Hepatocyte (in vitro differentiated cells): ENCODE results near the gene ENPP5. TPM values are rescaled to one million over a fixed set of nuclear protein-coding genes. Genes with fewer than 3 reads are reported as not detected.
"Not testable (repeated sequence)": the region's sequence is repeated elsewhere in the genome, so short reads cannot be mapped to it uniquely, and the experiment has no call there.

Source experiments
- DNase-seq: peaks from one replicate; pipeline ENCODE4 v3.0.0-alpha.2; 2016; ENCODE audit warnings: low spot score
- H2AFZ ChIP-seq: fragments of 200-600 bp; sonication (generic); 2 replicates; pipeline ENCODE4 v1.6.0; 2016; ENCODE audit warnings: antibody characterized with exemption, mild to moderate bottlenecking
- H3K27ac ChIP-seq: fragments of 200-600 bp; sonication (generic); 2 replicates; pipeline ENCODE4 v1.5.1; 2016; ENCODE audit warnings: mild to moderate bottlenecking
- H3K27me3 ChIP-seq: fragments of 200-600 bp; sonication (generic); 2 replicates; pipeline ENCODE4 v1.6.1; 2016
- H3K36me3 ChIP-seq: fragments of 200-600 bp; sonication (generic); replicated peaks from 2 replicates; pipeline ENCODE4 v1.5.1; 2016; ENCODE audit warnings: low read depth; ENCODE audit not compliant: insufficient read depth
- H3K4me1 ChIP-seq: fragments of 200-600 bp; sonication (generic); 2 replicates; pipeline ENCODE4 v1.5.1; 2016; ENCODE audit warnings: mild to moderate bottlenecking, moderate library complexity; ENCODE audit not compliant: insufficient read depth
- H3K4me2 ChIP-seq: fragments of 200-600 bp; sonication (generic); 2 replicates; pipeline ENCODE4 v1.6.0; 2016
- H3K4me3 ChIP-seq: fragments of 200-600 bp; sonication (generic); 2 replicates; pipeline ENCODE4 v1.5.1; 2016; ENCODE audit warnings: mild to moderate bottlenecking
- H3K79me2 ChIP-seq: fragments of 200-600 bp; sonication (generic); 2 replicates; pipeline ENCODE4 v1.6.0; 2017; ENCODE audit warnings: mild to moderate bottlenecking
- H3K9me2 ChIP-seq: fragments of 200-600 bp; sonication (generic); replicated peaks from 2 replicates; pipeline ENCODE4 v1.6.0; 2017; ENCODE audit warnings: mild to moderate bottlenecking; ENCODE audit not compliant: insufficient read depth
- H3K9me3 ChIP-seq: fragments of 200-600 bp; sonication (generic); 2 replicates; pipeline ENCODE4 v1.5.1; 2016; ENCODE audit warnings: low read depth, mild to moderate bottlenecking
- H4K20me1 ChIP-seq: fragments of 200-600 bp; sonication (generic); 2 replicates; pipeline ENCODE4 v1.6.0; 2016; ENCODE audit warnings: mild to moderate bottlenecking; ENCODE audit not compliant: insufficient read depth, poor library complexity, severe bottlenecking
- CTCF ChIP-seq: fragments of 200-600 bp; sonication (generic); IDR thresholded peaks from 2 replicates; pipeline ENCODE4 v1.5.1; 2016; ENCODE audit warnings: antibody characterized with exemption, mild to moderate bottlenecking; ENCODE audit not compliant: poor library complexity
- EZH2 ChIP-seq: fragments of 200-600 bp; sonication (generic); IDR thresholded peaks from 2 replicates; pipeline ENCODE4 v1.6.1; 2016; ENCODE audit warnings: antibody characterized with exemption, mild to moderate bottlenecking, borderline replicate concordance
- EZH2phosphoT487 ChIP-seq: fragments of 200-600 bp; sonication (generic); IDR thresholded peaks from one replicate; pipeline ENCODE4 v1.6.1; 2018; ENCODE audit warnings: antibody characterized with exemption, mild to moderate bottlenecking, low read depth, moderate library complexity; ENCODE audit not compliant: unreplicated experiment, severe bottlenecking
- WGBS: methylation state at CpG from one replicate; pipeline ENCODE4 v1.1.6; 2016; ENCODE audit warnings: low lambda C conversion rate; ENCODE audit errors: missing lambda C conversion rate; 5-methylcytosine and 5-hydroxymethylcytosine counted together
- polyA plus RNA-seq: library from polyadenylated mRNA; unstranded; fragments of >200 nt; fragmentation: Nextera tagmentation; extraction: Ambion mirVana; gene quantifications from 2 replicates; pipeline ENCODE4 v1.2.1, GENCODE V29; 2016
- total RNA-seq: library from RNA; depleted of rRNA; stranded (reverse); fragments of >200 nt; gene quantifications from 2 replicates; pipeline ENCODE4 v1.2.3, GENCODE V29; 2014

Gene ENPP5
- total and polyA plus RNA-seq, 2 experiments from 2014 or later: 6.7 to 11.5 TPM

GRCh38 chr6:46135176-46135575, 35.6 kb downstream of the ENPP5 start:
- H3K4me3 ChIP-seq: no peak overlapping the region
- no peaks in the 10 kb centered on the region for H3K36me3 ChIP-seq
- H2AFZ ChIP-seq: no peak overlapping the region
- WGBS: 70% methylated on average over 1 of the region's 1 CpG
- no peak for DNase-seq
- no peaks in the 10 kb centered on the region for H3K4me1 ChIP-seq
- no peak overlapping the region for H3K4me2 ChIP-seq
- no peaks in the 10 kb centered on the region for H3K9me2 ChIP-seq
- H3K27ac ChIP-seq: no peak overlapping the region
- no peaks in the 10 kb centered on the region for H3K27me3 ChIP-seq
- peaks cover 10% of the 10 kb centered on the region for H3K79me2 ChIP-seq
- no peaks in the 10 kb centered on the region for H3K9me3 ChIP-seq
- no peak for TF ChIP-seq EZH2
- no peak for TF ChIP-seq CTCF
- no peak for TF ChIP-seq EZH2phosphoT487
- H4K20me1 ChIP-seq: no peaks in the 10 kb centered on the region

- Histone ChIP-seq H3K36me3 (no peaks in the 10 kb centered on the region), H3K9me2 (no peaks in the 10 kb centered on the region), H3K27me3 (no peaks in the 10 kb centered on the region), H3K4me2 (no peak overlapping the region), H3K9me3 (no peaks in the 10 kb centered on the region), H3K4me3 (no peak overlapping the region), H3K4me1 (no peaks in the 10 kb centered on the region), H2AFZ (no peak overlapping the region), H3K27ac (no peak overlapping the region), H4K20me1 (no peaks in the 10 kb centered on the region), H3K79me2 (peaks cover 10% of the 10 kb centered on the region)
- TF ChIP-seq CTCF: no peak
- no peak for TF ChIP-seq EZH2phosphoT487
- TF ChIP-seq EZH2: no peak
- DNase-seq: no peak
- 75% methylated on average over 2 of the region's 2 CpGs for WGBS
These were observed 36.6 kb downstream of the ENPP5 start for GRCh38 chr6:46134216-46134615.

GRCh38 chr6:46131291-46131690, 39.5 kb downstream of the ENPP5 start:
- 100% methylated on average over 1 of the region's 1 CpG for WGBS
- H2AFZ ChIP-seq: not testable (repeated sequence)

GRCh38 chr6:46130666-46131065, 40.1 kb downstream of the ENPP5 start:
- no peak overlapping the region for H3K27ac ChIP-seq
- peaks cover 12% of the 10 kb centered on the region for H3K27me3 ChIP-seq
- H3K4me3 ChIP-seq: peak overlapping the region; percentile 53
- H3K4me2 ChIP-seq: peak overlapping the region; percentile 84
- H3K36me3 ChIP-seq: no peaks in the 10 kb centered on the region
- no peaks in the 10 kb centered on the region for H4K20me1 ChIP-seq
- no peaks in the 10 kb centered on the region for H3K9me2 ChIP-seq
- TF ChIP-seq EZH2phosphoT487: no peak
- TF ChIP-seq EZH2: no peak
- TF ChIP-seq CTCF: no peak
- peak overlapping the region; percentile 90 for H2AFZ ChIP-seq
- H3K79me2 ChIP-seq: peaks cover 3% of the 10 kb centered on the region
- no peaks in the 10 kb centered on the region for H3K9me3 ChIP-seq
- no peak for DNase-seq
- no peaks in the 10 kb centered on the region for H3K4me1 ChIP-seq
- WGBS: 73% methylated on average over 4 of the region's 4 CpGs

More at GRCh38 chr6:46131291-46131690, 39.5 kb downstream of the ENPP5 start:
- H3K9me2 ChIP-seq, DNase-seq, H3K36me3 ChIP-seq, H3K9me3 ChIP-seq, H3K4me3 ChIP-seq, H3K27ac ChIP-seq, H3K4me1 ChIP-seq, H3K79me2 ChIP-seq, H3K4me2 ChIP-seq, H4K20me1 ChIP-seq: not testable (repeated sequence)
- H3K27me3 ChIP-seq: peaks cover 12% of the 10 kb centered on the region
